ENCODE results near the gene PDIA2. TPM values are rescaled to one million over a fixed set of nuclear protein-coding genes. Genes with fewer than 3 reads are reported as not detected.
"Not testable (repeated sequence)": the region's sequence is repeated elsewhere in the genome, so short reads cannot be mapped to it uniquely, and the experiment has no call there.

PDIA2 gene
- total RNA-seq, 1 donor from 2014 or later = 2.2 TPM

DNA sequence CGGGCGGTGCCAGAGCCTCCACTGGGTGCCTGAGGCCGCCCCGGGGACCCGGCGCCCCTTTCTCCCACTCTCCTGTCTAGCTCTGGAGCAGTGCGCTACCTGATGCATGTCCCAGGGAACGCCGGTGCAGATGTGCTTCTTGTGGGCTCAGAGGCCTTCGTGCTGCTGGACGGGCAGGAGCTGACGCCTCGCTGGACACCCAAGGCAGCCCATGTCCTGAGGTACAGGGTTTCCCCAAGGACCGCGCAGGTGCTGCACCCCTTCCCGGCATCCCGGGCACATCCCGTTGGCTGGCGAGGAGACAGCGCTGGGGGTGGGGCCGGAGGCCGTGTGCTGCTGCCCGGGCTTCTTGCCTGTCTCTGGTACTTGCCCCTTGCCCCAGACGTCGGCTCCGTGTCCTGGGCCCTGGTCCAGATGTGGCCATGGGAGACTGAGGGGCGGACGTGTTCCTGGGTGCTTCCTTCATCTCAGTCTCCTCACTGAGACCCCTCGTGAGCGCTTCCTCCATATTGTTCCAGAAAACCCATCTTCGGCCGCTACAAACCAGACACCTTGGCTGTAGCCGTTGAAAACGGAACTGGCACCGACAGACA is 19.7 kb upstream of the PDIA2 start:
- DNase-seq (ENCODE audit: low spot score) = no peak

DNA sequence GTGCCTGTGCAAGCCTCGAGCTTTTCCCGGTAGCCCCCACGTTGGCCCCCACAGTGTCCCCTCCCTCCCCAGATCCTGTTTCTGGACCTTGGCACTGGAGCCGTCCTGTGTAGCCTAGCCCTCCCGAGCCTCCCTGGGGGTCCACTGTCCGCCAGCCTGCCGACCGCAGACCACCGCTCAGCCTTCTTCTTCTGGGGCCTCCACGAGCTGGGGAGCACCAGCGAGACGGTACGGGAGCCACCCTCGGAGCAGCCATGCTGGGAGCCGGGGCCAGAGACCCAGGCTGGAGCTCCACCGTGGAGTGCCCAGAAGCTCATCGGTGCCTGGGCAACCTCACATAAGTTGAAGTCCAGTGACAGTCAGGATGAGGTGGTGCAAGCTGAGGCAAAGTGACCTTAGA is 19.0 kb upstream of the PDIA2 start:
- DNase-seq (ENCODE audit: low spot score) = no peak

DNA sequence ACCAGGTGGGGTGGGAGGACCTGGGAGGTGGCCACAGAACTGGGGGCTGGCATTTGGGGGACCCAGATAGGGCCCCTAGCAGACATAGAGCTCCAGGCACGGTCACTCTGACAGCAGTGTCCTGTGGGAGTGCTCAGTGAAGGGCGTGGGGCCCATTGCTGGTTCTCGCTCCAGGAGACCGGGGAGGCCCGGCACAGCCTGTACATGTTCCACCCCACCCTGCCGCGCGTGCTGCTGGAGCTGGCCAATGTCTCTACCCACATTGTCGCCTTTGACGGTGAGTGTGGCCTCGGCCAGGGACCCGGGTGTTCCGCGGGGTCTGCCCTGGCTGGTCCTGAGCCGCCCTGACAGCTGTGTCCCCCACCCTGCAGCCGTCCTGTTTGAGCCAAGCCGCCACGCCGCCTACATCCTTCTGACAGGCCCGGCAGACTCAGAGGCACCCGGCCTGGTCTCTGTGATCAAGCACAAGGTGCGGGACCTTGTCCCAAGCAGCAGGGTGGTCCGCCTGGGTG is 18.5 kb upstream of the PDIA2 start:
- no peak for DNase-seq (ENCODE audit: low spot score)

DNA sequence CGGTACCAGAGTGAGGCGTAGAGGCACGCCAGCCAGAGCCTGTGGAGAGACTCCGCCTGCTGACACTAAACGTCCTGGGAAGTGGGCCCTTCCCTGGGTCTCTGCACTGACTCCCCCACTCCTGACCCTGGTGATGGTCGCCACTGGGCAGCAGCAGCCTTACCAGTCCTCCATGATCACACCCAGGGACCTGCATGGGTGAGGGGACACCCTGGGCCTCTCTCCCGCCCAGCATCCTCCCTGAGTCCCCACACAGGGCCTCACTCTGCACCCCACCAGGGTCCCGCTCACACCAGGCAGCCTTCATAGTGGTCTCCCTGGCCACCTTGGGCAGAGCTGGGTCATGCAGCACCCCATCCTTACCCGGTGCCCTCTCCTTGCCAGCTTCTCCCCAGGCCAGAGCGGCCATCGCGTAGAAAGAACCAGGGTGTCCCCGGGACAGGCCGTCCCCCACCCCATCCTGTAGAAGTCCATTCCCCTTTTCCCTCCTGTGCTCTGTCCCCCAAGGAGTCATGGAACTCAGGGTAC is 17.9 kb upstream of the PDIA2 start:
- no peak for DNase-seq (ENCODE audit: low spot score)

DNA sequence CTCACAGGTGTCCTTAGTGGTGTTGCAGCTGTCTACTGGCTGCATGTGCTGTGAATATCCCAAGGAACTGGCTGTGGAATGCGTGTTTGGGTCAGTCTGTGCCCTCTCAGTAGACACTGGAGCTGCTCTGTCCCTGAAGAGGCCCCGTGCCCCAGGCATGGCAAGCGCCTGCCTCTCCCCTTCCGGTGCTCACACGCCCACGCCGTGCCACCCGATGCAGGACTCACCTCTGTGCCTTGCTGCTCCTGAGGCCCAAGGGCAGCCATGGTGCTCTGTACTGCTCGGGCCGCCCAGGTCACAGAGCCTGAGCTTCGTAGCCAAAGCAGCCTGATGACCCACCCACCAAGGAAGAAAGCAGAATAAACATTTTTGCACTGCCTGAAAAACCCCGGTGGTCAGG is 17.3 kb upstream of the PDIA2 start:
- DNase-seq (ENCODE audit: low spot score) = no peak

DNA sequence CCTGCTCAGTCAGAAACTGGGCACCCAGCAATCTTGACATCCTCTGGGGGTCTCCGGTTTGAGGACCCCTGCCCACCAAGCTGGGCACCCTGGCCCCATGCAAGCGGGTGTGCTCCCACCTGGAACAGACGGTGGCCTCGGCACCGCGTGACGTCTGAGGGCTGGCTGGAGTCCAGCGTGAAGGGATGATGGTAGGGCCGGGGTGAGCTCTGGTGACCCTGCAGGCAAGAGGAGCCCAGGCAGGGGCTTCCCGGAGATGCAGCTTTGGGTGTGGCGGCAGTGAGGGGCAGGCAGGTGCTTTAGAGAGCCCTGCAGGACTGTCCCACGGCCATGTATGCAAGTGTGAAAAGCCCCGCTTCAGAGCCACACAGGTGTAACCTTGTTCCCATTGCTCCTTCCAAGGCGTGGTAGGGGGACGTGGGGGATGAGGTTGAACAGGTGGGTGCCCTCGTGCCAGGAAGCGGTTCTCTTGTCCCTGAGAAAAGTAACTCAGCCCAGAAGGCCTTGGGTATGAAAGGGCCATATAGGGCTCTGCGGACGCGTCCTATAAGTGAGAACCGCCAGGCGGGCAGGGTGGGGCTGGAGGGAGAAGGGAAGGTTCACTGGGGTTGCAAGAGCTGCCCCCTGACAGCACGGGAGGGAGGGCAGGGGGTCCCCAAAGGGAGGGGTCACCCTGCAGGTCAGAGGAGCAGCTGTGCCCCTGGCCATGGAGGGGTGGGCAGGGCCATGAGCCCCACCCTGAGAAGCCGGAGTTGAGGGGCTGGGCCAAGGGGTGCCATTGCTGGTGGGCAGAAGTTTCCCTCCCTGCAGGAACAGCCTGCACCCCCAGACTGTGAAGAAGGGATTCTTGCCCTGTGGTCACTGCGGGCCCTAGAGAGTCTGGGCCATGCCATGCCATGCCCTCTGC is 16.5 kb upstream of the PDIA2 start:
- no peak for DNase-seq (ENCODE audit: low spot score)

DNA sequence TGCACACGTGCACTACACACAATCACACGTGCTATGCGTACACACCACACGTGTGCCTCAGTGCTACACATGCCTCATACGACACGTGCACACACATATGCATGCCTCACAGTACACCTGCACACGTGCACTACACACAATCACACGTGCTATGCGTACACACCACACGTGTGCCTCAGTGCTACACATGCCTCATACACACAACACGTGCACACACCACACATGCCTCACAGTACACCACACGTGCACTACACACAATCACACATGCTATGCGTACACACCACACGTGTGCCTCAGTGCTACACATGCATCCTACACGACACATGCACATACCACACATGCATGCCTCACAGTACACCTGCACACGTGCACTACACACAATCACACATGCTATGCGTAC is 15.4 kb upstream of the PDIA2 start:
- not testable (repeated sequence) for DNase-seq (ENCODE audit: low spot score)

DNA sequence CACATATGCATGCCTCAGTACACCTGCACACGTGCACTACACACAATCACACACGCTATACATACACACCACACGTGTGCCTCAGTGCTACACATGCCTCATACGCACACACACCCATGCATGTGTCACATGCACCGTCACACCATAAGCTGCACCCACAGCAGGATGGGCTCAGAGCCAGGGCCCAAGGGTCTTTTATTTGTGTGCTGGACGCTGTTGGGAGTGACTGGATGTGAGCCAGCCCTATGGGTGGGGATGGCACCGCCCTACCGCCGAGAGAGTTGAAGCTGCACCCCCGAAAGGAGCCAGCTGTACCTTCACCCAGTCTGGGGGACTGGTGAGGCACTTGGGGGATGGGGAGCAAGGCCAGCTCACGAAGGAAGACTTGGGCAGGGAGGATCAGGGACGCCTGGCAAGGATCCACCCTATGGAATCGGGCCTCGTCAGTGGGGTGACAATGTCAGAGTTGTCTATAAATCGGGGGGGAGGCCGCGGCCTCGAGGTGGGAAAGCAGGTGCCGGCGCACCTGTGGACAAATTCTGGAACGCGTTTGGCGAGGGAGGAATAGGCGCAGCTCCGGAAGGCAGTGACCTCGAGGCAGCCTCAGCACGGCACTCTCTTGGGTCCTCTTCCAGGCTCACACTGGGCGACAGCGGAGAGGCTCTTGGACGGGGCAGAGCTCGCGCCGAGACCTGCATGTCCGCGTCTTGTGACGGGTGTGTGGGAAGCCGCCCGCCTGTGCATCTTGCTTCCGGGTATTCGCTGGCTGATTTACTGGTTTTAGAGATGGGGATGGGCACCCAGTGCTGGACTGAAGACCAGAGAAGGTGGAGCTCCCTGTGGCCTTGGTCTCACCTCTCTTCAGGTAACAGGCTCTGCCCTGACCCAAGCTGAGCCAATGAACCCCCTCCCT is 14.6 kb upstream of the PDIA2 start:
- DNase-seq (ENCODE audit: low spot score) = no peak

DNA sequence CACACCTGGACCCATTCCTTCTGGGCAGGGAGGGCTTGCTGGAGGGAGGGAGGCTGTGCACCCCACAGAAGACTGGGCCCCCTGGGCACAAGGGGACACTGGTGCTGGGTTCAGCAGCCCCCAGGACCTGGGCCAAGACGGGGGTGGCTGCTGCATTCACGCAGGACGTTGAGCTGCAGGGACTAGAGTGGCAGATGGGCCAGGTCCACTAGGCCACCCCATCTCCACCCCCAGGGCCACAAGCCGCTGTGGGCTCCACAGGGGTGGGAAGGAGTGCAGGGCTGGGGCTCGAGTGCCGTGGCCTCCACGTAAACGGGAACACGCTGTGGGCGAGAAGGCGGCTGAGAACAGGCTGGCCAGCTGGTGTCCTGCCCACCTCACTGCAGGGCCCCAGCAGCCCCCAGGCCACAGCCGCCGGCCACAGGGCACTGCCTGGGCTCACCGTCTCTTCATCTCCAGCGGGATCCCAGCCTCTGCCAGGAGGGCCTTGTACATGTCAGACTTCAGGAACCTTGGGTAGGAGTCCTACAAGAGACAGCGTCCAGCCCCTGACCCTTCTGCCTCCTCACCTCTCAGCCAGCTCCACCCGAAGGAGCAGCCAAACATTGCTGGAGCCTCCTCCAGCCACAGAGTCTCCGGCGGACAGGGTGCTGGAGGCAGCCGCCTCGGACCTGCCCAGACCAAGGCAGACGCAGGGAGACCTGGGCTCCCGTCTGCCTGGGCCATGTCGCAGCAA is 13.7 kb upstream of the PDIA2 start:
- DNase-seq (ENCODE audit: low spot score) = no peak

DNA sequence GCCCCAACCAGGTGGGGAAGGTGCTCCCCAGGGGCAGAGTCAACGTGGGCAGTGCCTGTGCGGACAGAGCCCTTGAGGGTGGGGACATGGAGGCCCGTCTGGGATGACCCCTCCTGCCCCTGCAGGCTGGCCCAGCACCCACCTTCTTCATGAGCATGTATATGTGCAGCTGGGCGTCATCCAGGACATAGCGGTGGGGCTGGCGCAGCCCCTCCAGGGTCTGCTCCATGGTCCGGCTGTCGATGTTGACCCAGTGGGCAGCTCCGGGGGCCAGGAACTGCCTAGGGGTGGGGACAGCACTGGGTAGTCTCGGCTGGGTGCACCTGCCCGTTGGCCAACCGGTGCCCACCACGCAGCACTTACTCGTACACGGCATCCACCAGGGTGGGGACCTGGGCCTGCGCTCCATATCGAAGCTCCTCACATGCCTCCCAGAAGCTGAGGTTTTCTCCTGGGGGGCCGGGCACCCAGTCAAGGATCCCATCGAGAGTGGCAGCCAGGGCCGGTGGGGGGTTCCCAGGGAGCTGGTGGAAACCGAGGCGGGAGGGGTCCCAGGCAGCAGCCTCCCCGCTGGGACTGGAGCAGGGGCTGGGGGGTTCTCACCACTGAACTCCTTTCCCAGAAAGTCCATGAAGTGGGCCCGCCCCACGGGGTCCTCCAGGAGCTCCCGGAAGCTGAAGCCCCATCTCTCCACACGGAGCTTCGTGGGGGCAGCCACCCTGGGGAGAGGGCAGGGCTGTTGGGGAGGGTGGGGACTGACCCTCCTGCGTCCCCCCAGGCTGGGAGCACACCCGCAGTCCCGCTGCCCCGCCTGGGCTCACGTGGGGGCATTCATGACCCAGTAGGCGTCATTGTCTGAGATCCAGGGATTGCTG is 12.3 kb upstream of the PDIA2 start:
- DNase-seq (ENCODE audit: low spot score) = no peak

DNA sequence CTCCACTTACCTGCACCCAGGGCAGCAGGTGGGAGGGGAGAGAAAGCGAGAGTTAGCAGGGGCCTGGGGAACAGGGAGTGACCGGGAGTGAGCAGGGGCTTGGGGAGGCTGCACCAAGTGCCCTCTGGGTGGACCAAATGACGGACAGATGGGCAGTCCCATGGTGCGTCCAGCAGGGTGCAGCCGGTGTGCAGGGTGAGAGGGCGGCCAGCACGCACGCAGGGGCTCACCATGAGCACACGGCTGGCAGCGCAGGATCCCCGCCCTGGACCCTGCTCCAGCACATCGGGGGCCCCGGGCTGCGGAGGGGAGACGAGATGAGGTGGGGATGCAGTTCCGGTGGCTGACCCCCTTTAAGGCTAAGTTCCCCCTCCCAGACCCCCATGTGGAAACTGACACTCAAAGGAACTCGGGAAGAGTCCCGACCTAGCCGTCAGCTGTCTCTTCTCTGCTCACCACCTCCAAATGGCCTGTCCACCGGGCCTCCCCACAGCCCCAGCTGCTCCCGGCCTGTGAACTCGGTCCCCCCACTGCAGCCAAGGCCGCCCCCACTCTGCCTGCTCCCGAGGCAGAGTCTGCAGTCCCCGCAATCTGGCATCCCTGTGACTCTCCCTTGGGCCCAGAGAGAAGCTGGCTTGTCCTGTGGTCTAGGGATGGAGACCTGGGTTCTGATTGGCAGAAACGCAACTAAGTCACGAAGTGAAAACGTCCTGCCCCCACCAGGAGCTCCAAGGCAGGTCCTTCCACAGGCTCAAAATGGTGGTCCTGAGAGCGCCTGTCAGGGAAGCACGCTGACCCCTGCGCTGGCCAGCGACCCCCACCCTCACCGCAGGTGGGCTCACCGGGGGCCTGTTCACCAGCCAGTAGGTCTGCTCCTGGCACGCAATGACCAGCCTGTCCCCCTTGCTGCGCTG is 10.1 kb upstream of the PDIA2 start:
- DNase-seq (ENCODE audit: low spot score) = no peak

DNA sequence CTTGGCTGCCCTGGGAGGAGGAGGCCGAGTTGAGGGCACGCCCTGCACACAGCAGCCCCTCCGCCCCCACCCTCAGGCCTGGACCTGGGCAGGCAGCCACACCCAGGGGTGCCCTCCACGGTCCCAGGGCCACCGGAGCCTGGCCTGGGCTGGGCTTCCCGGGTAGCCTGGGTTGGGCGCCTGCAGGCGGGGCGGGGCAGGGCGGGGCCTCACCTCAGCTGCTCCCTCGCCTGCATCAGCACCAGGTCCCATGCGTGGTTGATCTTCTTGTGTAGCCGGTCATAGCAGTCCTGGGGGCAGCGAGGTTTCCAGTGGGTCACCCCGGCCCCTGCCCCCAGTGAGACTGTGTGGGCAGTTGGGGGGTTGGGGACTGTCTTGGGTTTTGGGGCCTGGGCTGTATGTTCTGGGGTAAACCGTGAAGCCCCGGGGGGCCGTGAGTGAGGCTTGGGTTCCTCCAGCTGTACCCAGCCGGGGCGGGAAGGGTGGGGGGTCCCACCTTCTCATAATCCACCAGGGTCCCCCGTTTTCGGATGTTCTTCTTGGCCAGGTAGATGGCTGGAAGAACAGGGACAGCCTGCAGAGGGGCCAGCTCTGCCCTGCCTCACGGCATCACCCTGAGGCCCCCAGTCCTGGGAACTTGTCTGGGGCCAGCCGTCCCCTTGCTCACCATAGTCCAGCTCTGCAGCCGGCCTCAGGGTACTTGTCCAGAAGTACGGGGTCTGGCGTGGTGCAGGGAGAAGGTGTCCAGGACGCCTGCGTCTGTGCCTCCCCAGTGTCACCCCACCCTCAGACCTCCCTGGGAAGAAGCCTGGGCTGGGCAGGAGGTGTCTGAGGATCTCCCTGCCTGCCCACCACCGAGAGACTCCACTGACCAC is 9.2 kb upstream of the PDIA2 start:
- no peak for DNase-seq (ENCODE audit: low spot score)

DNA sequence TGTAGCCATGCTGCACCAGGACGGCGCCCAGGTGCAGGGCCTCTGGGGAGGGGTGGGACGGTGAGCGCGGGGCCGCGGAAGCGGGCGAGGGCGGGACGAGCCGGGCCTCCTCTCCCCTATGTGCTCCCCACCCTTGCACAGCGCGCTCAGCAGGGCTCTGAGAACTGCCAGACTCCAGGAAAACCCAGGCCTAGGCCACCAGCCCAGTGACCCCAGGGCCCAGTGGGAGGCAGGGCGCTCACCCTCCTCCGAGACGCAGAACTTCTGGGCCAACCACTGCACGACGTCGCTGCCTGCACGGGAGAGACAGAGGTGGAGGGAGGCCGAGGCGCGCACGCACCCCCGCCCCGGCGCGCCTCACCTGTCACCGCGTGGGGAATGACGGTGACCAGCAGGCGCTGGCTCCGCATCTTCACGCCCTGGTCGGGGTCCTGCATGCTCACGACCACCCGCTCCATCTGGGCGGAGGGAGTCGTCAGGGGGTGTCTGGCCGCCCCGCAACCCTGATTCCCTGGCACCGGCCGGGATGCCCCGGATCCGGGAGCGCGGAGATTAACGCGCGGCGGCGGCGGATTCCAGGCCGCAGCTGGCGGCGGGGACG is 7.8 kb upstream of the PDIA2 start:
- no peak for DNase-seq (ENCODE audit: low spot score)

DNA sequence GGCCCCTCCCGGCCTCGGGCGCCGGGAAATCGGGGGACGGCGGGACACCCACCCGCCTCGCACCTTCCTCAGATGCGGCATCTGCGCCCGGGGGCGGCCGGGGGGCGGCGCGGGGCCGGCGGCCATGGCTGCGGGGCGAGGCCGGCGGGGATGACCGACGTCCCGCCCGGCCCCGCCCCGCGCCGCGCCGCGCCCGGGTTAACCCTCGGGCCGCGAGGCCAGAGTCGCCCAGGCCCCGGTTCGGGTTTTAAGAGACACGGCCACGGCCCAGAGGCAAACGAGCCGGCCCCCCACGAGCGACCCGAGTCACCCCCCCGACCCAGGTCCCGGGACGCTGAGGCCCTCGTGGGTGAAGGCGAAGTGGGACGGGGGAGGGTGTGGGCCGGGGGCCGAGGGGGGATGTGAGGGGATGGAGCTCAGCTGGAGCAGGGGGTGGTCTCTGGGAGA is 7.2 kb upstream of the PDIA2 start, which contains the start of gene RGS11:
Gene RGS11 (minus strand): TSS at position 159 of the 447 bp plus-strand sequence. CDS start 33 bp downstream, at position 126.
- no peak for DNase-seq (ENCODE audit: low spot score)

DNA sequence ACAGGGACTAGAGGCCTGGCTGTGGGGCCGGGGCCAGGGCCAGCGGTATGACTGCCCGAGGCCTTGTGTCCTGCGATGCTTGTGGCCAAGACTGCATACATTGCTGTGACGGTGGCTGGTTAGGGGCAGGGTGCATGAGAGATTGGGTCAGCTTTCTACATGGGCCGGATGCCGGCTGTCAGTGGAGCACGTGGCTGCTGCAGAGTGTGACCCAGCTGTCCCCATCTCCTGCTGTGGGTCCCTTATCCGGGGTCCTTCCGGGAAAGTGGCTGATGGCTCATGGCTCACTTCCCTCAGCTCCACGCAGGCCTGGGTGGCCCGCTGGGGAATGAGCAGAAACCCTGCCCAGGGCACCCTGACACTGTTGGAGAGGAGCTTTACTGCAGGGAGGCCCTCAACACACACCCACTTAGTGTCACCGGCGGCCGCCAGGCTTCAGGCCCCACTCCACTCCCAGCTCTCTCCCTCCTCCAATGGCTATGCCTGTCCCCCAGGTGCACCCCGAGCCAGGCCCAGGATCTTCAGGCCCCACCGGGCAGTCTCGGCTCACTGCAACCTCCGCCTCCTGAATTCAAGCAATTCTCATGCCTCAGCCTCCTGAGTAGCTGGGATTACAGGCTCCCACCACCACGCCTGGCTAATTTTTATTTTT is 6.4 kb upstream of the PDIA2 start:
- no peak for DNase-seq (ENCODE audit: low spot score)

DNA sequence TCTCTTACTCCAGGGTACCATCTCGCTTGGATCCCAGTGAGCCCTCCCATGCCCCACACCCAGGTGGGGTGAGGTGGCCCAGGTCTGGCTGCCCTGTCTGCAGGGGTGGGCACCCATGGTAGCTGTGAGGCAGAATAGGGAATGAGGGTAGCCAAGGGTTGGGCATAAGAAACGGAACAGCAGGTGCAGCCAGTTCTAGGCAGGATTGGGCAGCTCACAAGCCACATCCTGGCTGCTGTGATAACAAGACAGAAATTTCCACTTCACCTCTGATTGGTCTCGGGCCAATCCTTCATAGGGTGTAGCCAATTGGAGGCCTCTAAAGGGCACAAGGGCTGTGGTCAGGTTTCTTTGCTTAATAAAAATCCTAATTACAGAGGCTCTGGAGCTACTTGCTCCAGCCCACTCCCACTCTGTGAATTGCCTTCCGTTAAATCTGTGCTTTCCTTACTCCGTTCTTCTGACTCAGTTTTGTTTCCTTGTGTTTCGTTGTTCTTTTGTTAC is 4.0 kb upstream of the PDIA2 start:
- DNase-seq (ENCODE audit: low spot score) = no peak

All from mesenteric fat pad (tissue), 1 donor.